ENCODE data around the gene ADORA2B. TPM values are rescaled to one million over a fixed set of nuclear protein-coding genes. Genes with fewer than 3 reads are reported as not detected.

Gene ADORA2B
- total RNA-seq, 6 experiments from 2014 or later = 0.91 to 1.2 (median 1.0) TPM

DNA sequence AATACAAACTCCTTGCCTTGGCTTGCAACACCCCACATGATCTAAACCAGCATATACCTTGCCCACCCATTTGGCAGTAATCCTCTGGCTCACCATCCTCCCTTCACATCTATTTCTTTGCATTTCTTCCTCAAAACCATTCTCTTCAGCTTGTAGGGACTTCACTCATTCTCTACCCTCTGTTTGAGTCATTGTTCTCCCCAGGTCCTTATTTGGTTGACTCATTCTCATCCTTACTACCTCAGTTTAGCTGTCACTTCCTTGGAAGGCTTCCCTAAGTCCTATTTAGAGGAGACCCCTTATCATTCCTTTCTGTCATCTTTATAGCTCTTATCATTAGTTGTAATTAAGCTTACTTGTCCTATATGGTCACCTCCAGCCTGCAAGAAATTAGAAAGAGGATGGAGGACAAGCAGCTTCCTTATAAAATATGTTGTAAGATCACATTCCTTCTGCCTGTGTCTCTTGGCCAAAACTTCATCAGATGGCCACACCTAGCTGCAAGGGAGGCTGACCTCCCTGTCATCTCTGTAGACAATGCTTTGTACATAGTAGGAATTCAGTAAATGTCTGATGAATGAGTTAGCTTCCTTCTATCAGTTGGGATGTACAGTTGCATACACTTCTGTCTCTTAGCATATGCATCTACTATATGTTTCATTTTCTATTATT is 56.4 kb downstream of the ADORA2B start:
- H3K27me3 Mint-ChIP-seq (ENCODE audit: insufficient read depth) = no peaks in the 10 kb centered on the region; the same call in 1 of the 2 replicates
- peak overlapping the region; percentile 62 for H3K27ac Mint-ChIP-seq
- H3K36me3 Mint-ChIP-seq (ENCODE audit: low read depth) = peaks cover 52% of the 10 kb centered on the region
- peaks cover 23% of the 10 kb centered on the region for H3K4me1 Mint-ChIP-seq (ENCODE audit: low read depth)
- TF ChIP-seq, protein P1, sequence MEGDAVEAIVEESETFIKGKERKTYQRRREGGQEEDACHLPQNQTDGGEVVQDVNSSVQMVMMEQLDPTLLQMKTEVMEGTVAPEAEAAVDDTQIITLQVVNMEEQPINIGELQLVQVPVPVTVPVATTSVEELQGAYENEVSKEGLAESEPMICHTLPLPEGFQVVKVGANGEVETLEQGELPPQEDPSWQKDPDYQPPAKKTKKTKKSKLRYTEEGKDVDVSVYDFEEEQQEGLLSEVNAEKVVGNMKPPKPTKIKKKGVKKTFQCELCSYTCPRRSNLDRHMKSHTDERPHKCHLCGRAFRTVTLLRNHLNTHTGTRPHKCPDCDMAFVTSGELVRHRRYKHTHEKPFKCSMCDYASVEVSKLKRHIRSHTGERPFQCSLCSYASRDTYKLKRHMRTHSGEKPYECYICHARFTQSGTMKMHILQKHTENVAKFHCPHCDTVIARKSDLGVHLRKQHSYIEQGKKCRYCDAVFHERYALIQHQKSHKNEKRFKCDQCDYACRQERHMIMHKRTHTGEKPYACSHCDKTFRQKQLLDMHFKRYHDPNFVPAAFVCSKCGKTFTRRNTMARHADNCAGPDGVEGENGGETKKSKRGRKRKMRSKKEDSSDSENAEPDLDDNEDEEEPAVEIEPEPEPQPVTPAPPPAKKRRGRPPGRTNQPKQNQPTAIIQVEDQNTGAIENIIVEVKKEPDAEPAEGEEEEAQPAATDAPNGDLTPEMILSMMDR (IDR thresholded peaks at IDR 0.05) = no peak
- peaks cover 10% of the 10 kb centered on the region; the same call in 1 of the 2 replicates for H3K9me3 Mint-ChIP-seq
- peak overlapping the region; percentile 88 for H3K4me3 Mint-ChIP-seq
- no peak for DNase-seq

DNA sequence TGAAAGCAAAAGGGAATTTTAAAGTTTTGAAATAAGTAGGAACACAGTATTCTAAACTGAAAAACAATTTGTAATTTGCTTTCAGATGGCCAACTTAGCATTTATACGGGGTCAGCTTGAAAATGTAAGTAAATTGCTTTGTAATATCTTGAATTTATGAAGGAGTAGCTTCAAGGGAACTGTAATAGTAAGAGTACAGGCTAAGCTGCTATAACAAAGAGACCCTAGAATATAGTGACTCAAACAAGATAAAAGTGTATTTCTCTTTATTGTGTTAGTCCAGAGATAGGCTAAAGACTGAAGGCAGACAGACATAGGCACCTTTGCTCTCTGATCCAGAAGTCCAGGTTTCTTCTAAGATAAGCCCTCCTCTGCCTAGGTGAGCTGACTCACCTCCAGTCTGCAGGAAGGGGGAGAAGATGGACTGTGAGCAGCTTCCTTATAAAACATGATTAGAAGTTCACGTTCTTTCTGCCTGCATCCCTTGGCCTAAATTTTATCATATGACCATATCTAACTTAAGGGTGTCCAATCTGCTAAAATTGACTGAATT is 57.9 kb downstream of the ADORA2B start:
- Mint-ChIP-seq H3K9me3 (peaks cover 10% of the 10 kb centered on the region; the same call in 1 of the 2 replicates), H3K27ac (no peak overlapping the region), H3K4me1 (ENCODE audit: low read depth) (peaks cover 23% of the 10 kb centered on the region), H3K27me3 (ENCODE audit: insufficient read depth) (no peaks in the 10 kb centered on the region; the same call in 1 of the 2 replicates), H3K36me3 (ENCODE audit: low read depth) (peaks cover 64% of the 10 kb centered on the region), H3K4me3 (no peak overlapping the region)
- TF ChIP-seq, protein P1 (IDR thresholded peaks at IDR 0.05) = no peak
- no peak for DNase-seq

DNA sequence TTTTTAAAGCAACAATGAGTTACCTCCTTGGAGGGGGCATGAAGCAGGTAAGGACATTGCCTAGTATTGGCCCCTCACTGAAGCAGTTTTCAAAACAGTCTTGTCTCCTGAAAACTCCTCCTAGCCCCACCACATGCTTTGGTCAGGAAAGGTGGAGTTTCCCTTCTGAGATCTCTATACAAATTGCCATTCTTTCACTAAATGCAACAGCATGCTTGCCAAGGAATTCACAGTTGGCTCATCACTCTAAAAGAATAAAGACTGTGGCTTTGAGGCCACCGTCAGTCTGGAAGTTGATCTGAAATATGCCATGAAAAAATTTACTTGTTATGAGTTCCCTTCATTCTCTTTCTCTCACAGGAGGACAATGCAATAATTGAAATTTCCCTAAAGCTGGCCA is 58.9 kb downstream of the ADORA2B start:
- Mint-ChIP-seq H3K36me3 (ENCODE audit: low read depth) (peaks cover 75% of the 10 kb centered on the region), H3K4me3 (no peak overlapping the region)
- DNase-seq = no peak

DNA sequence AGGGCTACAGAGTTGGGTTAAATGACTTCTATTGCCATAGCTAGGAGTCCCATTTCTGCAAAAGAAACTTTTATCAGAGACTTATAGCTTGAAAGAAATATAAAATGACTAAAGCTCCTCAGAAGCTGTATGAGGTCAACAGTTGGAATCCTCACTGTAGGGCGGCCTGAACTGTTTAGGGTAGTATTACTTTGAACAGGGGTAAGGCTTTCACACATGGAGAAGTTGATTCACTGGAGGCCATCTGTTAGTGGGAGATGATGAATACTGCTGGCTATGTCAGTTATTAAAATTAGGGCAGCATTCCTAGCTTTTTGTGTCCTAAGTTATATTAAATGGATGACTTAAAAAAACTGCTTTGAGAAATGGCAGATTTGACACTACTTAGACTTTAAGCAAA is 60.7 kb downstream of the ADORA2B start:
- Mint-ChIP-seq H3K27me3 (ENCODE audit: insufficient read depth) (no peaks in the 10 kb centered on the region; the same call in 1 of the 2 replicates), H3K27ac (no peak overlapping the region), H3K36me3 (ENCODE audit: low read depth) (peaks cover 75% of the 10 kb centered on the region), H3K9me3 (peaks cover 10% of the 10 kb centered on the region; the same call in 1 of the 2 replicates), H3K4me1 (ENCODE audit: low read depth) (peaks cover 15% of the 10 kb centered on the region), H3K4me3 (no peak overlapping the region)
- TF ChIP-seq, protein P1 (IDR thresholded peaks at IDR 0.05) = no peak
- no peak for DNase-seq

More for the DNA sequence above, 58.9 kb downstream of the ADORA2B start:
- Mint-ChIP-seq H3K9me3 (peaks cover 10% of the 10 kb centered on the region; the same call in 1 of the 2 replicates), H3K4me1 (ENCODE audit: low read depth) (peaks cover 18% of the 10 kb centered on the region), H3K27ac (no peak overlapping the region), H3K27me3 (ENCODE audit: insufficient read depth) (no peaks in the 10 kb centered on the region; the same call in 1 of the 2 replicates)
- TF ChIP-seq, protein P1 (IDR thresholded peaks at IDR 0.05) = no peak

DNA sequence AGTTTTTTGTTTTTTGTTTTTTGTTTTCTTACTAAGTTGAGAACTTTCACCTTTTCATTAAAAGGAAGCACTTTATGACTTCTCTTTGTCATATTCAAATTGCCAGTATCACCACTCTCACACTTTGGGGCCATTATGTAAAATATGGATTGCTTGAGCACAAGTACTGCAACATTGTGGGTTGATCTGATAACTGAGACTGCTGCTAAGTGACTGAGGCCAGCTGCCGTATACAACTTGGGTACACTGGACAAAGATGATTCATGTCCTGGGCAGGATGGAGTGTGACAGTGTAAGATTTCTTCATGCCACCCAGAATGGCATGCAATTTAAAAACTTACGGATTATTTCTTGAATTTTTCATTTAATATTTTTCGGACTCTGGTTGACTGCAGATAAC is 62.5 kb downstream of the ADORA2B start:
- no peak for DNase-seq
- no peak overlapping the region for H3K27ac Mint-ChIP-seq
- H3K27me3 Mint-ChIP-seq (ENCODE audit: insufficient read depth) = no peaks in the 10 kb centered on the region
- peaks cover 10% of the 10 kb centered on the region for H3K4me1 Mint-ChIP-seq (ENCODE audit: low read depth)
- TF ChIP-seq, protein P1 (IDR thresholded peaks at IDR 0.05) = no peak
- H3K4me3 Mint-ChIP-seq = no peak overlapping the region
- peaks cover 66% of the 10 kb centered on the region for H3K36me3 Mint-ChIP-seq (ENCODE audit: low read depth)
- H3K9me3 Mint-ChIP-seq = no peaks in the 10 kb centered on the region

All from HFFc6 (cell line).